ENCODE results near the gene SLC22A2. TPM values are rescaled to one million over a fixed set of nuclear protein-coding genes. Genes with fewer than 3 reads are reported as not detected.

The SLC22A2 gene
- total and polyA plus RNA-seq, 10 of the 15 experiments (the other 5 are each of a cell fraction or from before 2014, with no cell fraction given) = 0.12 TPM; not detected in 9

- H3K4me2 ChIP-seq (ENCODE audit: control insufficient read depth, insufficient read depth) = no peak overlapping the region
- H3K27ac ChIP-seq (ENCODE audit: control insufficient read depth, insufficient read depth) = no peak overlapping the region
- no peaks in the 10 kb centered on the region for H3K27me3 ChIP-seq (replicated peaks in 1 of 2; ENCODE audit: control insufficient read depth in 2 of 2, insufficient read depth in 2 of 2, low read length in 1 of 2)
- no TSS peak for BruUV-seq (replicated peaks)
- ATAC-seq (no peak), FAIRE-seq (no peak), DNase-seq (ENCODE audit: low read depth, low spot score) (no peak)
- no peak overlapping the region for H3K9ac ChIP-seq (ENCODE audit: control insufficient read depth, insufficient read depth, low read length)
- no peaks in the 10 kb centered on the region for H3K9me3 ChIP-seq (replicated peaks; ENCODE audit: control insufficient read depth, insufficient read depth, low read length)
- ChIA-PET POLR2A (no interaction called here), CTCF (no interaction called here), RAD21 (ENCODE audit: unreplicated experiment) (interaction anchor here (0.5 kb wide), 1 partner anchor 8 kb away, joined by 3 read pairs; no protein-coding TSS in a partner anchor), SMC1A (ENCODE audit: uncharacterized antibody, unreplicated experiment) (interaction anchor here (0.9 kb wide), 1 partner anchor 9 kb away, joined by 3 read pairs; no protein-coding TSS in a partner anchor)
- no peaks in the 10 kb centered on the region for H4K20me1 ChIP-seq (ENCODE audit: control insufficient read depth, insufficient read depth)
- no peak overlapping the region for H2AFZ ChIP-seq (ENCODE audit: control insufficient read depth, low read depth, low read length)
- no peak overlapping the region for H3K4me3 ChIP-seq
- in situ Hi-C loops (cut with MboI) (no loop called here), intact Hi-C loops (cut with micrococcal nuclease; ENCODE audit: unreplicated experiment) (loop anchor here (5.0 kb wide), 1 partner anchor 228 kb away; no protein-coding TSS in a partner anchor)
- H3K36me3 ChIP-seq (ENCODE audit: control insufficient read depth in 2 of 2, insufficient read depth in 2 of 2, low read length in 1 of 2) = no peaks in the 10 kb centered on the region
- TF ChIP-seq E2F8 (IDR thresholded peaks at IDR 0.05; ENCODE audit: low read depth, partially characterized antibody) (no peak), SMAD5 (IDR thresholded peaks at IDR 0.05; ENCODE audit: low read depth) (no peak), IRF4 (IDR thresholded peaks at IDR 0.05; ENCODE audit: low read depth, low read length) (no peak)
- H3K79me2 ChIP-seq (ENCODE audit: control insufficient read depth, insufficient read depth, low read length) = no peaks in the 10 kb centered on the region
- WGBS (ENCODE audit: insufficient coverage, insufficient replicate concordance, low lambda C conversion rate, missing lambda C conversion rate) = 5% methylated on average over 3 of the region's 3 CpGs
- no peaks in the 10 kb centered on the region for H3K4me1 ChIP-seq (ENCODE audit: control insufficient read depth, insufficient read depth, low read length)
Measured at GRCh38 chr6:160224639-160225237, 33.9 kb downstream of the SLC22A2 start.

Measured in GM12878 (cell line).